SK-N-SH (cell line): ENCODE results near the gene LAMA4.

Source experiments
- ELF1 ChIP-seq: IDR thresholded peaks from 2 replicates; pipeline ENCODE4 v1.4.0; 2012
- FOSL2 ChIP-seq: IDR thresholded peaks from 2 replicates; pipeline ENCODE4 v1.4.0; 2012; ENCODE audit warnings: low read depth, mild to moderate bottlenecking, moderate library complexity, borderline replicate concordance
- JUND ChIP-seq: IDR thresholded peaks from 2 replicates; pipeline ENCODE4 v1.4.0; 2012
- MXI1 ChIP-seq: IDR thresholded peaks from 2 replicates; pipeline ENCODE4 v1.6.1; 2012; ENCODE audit warnings: mild to moderate bottlenecking, low read depth, low read length, improper control_type of control experiment
- NFIC ChIP-seq: IDR thresholded peaks from 2 replicates; pipeline ENCODE4 v1.4.0; 2012; ENCODE audit warnings: borderline replicate concordance
- POLR2AphosphoS5 ChIP-seq: IDR thresholded peaks from 2 replicates; pipeline ENCODE4 v1.6.1; 2012; ENCODE audit warnings: low read depth, low read length
- RAD21 ChIP-seq: IDR thresholded peaks from 2 replicates; pipeline ENCODE4 v1.6.1; 2012; ENCODE audit warnings: mild to moderate bottlenecking, low read length
- RFX5 ChIP-seq: IDR thresholded peaks from 2 replicates; pipeline ENCODE4 v1.6.1; 2012; ENCODE audit warnings: mild to moderate bottlenecking, improper control_type of control experiment, low read length
- TAF1 ChIP-seq: IDR thresholded peaks from 2 replicates; pipeline ENCODE4 v1.6.1; 2012; ENCODE audit warnings: low read depth, mild to moderate bottlenecking, low read length, moderate library complexity, borderline replicate concordance
- YY1 ChIP-seq: IDR thresholded peaks from 2 replicates; pipeline ENCODE4 v1.4.0; 2012; ENCODE audit warnings: low read depth, mild to moderate bottlenecking
- TF ChIP-seq, protein P1 (sequence below): IDR thresholded peaks from 2 replicates; pipeline ENCODE4 v1.4.0; 2012; ENCODE audit warnings: low read depth
- TF ChIP-seq, protein P2 (sequence below): fragments of 200-600 bp; sonication (generic); IDR thresholded peaks from 2 replicates; pipeline ENCODE4 v1.6.1; 2017; ENCODE audit warnings: antibody characterized with exemption, mild to moderate bottlenecking, moderate library complexity

DNA sequence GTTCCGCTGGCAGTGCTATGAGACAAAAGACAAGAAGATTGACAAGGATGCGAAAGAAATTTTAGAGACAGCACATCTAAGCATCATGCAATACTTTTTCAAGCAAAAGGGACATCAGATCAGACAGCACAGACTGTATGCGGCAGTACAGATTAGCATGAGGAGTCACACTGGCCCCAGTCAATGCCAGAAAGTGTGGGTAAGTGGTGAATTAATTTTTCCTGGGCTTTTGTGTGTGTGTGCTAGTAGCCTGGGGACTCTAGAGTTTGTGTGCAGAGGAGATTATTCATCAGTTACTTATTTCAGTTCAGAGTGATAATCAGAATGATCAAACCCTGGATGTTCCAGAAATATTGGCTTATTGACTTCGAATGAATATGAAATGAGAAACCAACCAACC, 47.2 kb downstream of the LAMA4 start:
- no peak for TF ChIP-seq RAD21
- no peak for TF ChIP-seq RFX5
- TF ChIP-seq, protein P1, sequence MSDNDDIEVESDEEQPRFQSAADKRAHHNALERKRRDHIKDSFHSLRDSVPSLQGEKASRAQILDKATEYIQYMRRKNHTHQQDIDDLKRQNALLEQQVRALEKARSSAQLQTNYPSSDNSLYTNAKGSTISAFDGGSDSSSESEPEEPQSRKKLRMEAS: no peak
- no peak for TF ChIP-seq TAF1
- TF ChIP-seq MXI1: no peak
- TF ChIP-seq NFIC: no peak
- no peak for TF ChIP-seq FOSL2
- TF ChIP-seq, protein P2, sequence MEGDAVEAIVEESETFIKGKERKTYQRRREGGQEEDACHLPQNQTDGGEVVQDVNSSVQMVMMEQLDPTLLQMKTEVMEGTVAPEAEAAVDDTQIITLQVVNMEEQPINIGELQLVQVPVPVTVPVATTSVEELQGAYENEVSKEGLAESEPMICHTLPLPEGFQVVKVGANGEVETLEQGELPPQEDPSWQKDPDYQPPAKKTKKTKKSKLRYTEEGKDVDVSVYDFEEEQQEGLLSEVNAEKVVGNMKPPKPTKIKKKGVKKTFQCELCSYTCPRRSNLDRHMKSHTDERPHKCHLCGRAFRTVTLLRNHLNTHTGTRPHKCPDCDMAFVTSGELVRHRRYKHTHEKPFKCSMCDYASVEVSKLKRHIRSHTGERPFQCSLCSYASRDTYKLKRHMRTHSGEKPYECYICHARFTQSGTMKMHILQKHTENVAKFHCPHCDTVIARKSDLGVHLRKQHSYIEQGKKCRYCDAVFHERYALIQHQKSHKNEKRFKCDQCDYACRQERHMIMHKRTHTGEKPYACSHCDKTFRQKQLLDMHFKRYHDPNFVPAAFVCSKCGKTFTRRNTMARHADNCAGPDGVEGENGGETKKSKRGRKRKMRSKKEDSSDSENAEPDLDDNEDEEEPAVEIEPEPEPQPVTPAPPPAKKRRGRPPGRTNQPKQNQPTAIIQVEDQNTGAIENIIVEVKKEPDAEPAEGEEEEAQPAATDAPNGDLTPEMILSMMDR: no peak
- TF ChIP-seq POLR2AphosphoS5: no peak
- TF ChIP-seq YY1: no peak
- no peak for TF ChIP-seq JUND
- TF ChIP-seq ELF1: no peak
